HG03060 (cell line): ENCODE results near the gene KDM3B.
A peak's percentile ranks its signal among the peaks of the same experiment; 100 is the strongest.
"Not testable (repeated sequence)": the region's sequence is repeated elsewhere in the genome, so short reads cannot be mapped to it uniquely, and the experiment has no call there.

Experiments
- ATAC-seq: cut with Tn5 transposase; IDR thresholded peaks from one replicate; pipeline ENCODE4 v1.9.1; 2021; ENCODE audit warnings: low read depth, moderate number of reproducible peaks; ENCODE audit not compliant: unreplicated experiment

KDM3B gene, protein sequence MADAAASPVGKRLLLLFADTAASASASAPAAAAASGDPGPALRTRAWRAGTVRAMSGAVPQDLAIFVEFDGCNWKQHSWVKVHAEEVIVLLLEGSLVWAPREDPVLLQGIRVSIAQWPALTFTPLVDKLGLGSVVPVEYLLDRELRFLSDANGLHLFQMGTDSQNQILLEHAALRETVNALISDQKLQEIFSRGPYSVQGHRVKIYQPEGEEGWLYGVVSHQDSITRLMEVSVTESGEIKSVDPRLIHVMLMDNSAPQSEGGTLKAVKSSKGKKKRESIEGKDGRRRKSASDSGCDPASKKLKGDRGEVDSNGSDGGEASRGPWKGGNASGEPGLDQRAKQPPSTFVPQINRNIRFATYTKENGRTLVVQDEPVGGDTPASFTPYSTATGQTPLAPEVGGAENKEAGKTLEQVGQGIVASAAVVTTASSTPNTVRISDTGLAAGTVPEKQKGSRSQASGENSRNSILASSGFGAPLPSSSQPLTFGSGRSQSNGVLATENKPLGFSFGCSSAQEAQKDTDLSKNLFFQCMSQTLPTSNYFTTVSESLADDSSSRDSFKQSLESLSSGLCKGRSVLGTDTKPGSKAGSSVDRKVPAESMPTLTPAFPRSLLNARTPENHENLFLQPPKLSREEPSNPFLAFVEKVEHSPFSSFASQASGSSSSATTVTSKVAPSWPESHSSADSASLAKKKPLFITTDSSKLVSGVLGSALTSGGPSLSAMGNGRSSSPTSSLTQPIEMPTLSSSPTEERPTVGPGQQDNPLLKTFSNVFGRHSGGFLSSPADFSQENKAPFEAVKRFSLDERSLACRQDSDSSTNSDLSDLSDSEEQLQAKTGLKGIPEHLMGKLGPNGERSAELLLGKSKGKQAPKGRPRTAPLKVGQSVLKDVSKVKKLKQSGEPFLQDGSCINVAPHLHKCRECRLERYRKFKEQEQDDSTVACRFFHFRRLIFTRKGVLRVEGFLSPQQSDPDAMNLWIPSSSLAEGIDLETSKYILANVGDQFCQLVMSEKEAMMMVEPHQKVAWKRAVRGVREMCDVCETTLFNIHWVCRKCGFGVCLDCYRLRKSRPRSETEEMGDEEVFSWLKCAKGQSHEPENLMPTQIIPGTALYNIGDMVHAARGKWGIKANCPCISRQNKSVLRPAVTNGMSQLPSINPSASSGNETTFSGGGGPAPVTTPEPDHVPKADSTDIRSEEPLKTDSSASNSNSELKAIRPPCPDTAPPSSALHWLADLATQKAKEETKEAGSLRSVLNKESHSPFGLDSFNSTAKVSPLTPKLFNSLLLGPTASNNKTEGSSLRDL (N-terminal part only)

GRCh38 chr5:138352071-138352721 lies at the start of gene KDM3B:
Gene KDM3B, plus strand, starts transcription at chr5:138352685. Its CDS starts 111 bp downstream, at chr5:138352796.
- ATAC-seq: peak; percentile 34

DNA sequence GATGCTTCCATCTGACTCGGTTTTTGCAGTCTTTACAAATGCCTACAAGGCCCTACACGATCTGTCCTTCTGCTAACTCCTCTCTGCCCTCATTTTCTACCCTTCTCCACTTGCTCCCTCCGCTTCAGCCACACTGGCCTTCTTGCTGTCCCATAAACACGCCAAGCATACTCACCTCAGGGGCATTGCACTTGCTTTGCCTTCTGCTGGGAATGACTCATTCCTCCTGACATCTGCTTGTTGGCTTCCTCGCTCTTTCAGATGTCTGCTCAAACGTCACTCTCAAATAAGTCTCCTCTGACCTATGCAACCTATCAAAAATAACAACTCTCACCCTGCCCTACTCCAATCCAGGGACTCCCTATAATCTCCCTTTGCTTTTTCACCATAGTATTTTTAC lies 49.1 kb upstream of the KDM3B start:
- ATAC-seq: no peak

GRCh38 chr5:138305797-138306196 lies 46.7 kb upstream of the KDM3B start:
- ATAC-seq: no peak

- ATAC-seq: no peak
Observed at GRCh38 chr5:138315751-138316278, 36.7 kb upstream of the KDM3B start.

DNA sequence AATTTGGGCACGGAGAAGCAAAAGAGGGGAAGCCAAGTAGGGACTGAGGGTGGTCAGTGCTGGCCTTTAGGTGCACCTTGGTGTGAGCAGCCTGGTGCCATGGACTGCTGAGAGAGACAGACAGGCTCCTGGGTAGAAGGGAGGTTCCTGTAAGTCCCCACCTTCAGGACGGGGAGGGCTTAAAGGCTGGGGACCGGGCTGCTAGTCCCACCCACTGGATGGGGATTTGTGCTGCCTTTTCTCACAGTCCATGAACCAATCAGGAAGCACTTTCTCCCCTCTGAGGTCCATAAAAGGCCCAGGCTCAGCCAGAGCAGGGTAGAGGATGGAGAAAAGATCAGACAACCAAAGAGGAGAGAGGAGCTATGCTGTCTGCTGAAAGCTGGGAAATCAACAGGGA lies 36.1 kb upstream of the KDM3B start:
- ATAC-seq: no peak

DNA sequence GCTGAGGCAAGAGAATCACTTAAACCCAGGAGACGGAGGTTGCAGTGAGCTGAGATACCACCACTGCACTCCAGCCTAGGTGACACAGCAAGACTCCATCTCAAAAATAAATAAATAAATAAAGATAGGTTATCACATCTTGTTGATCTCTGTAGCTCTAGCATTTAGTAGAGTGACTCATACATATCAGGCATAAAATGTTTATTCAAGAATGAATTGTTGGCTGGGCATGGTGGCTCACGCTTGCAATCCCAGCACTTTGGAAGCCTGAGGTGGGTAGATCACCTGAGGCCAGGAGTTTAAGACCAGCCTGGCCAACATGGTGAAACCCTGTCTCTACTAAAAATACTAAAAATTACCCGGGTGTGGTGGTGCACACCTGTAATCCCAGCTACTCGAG lies 34.3 kb upstream of the KDM3B start:
- not testable (repeated sequence) for ATAC-seq

- ATAC-seq: no peak
Observed at GRCh38 chr5:138330813-138331448, 21.6 kb upstream of the KDM3B start.

DNA sequence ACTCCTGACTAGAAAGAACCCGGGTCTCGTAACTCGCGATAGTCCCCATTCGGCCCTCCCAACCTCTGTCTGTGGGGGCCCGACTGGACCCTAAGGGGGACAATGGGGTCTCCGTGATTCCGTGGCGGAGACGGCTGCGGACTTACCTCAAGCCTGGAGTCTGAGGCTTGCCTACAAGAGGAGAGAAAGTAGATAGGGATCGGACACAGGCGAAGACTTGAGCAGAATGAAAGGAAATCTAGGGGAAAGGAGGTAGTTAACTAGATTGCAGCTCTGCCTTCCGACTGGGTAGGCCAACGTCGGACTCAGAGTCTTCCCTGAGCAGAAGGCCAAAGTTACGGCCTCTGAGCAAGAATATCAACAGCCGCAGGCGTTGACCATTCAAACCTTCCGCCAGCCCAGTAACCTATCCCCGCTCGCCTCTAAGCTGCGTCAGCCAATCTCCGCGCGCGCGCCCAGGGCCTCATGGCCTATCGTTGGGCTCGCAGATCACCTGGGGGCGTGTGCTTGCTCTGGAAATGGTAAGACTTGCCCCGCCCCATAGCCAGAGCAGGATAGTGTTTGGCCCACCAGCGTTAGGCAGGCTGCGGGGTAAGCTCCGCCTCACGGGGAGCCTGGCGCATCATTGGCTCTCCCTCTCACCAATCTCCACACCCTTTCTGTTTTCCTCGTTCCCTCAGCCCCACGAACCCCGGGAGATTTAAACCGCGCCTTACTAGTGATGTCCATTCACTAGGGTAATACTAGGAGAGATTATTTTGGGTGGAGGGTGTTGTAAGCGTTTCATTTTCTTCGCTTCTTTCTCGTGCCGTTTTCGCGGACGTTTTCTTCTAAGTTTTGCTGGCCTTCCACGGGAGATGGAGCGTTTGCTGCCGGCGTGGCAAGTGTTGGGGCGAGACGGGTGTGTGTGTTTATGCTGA lies 20.8 kb upstream of the KDM3B start, which contains the start of gene CDC25C:
TSS of gene CDC25C (minus strand) at position 356 of the 920 bp plus-strand sequence. CDS start 624 bp downstream, outside the sequence.
- ATAC-seq: peak; percentile 96

- ATAC-seq: no peak
Observed at GRCh38 chr5:138334867-138335447, 17.5 kb upstream of the KDM3B start.

DNA sequence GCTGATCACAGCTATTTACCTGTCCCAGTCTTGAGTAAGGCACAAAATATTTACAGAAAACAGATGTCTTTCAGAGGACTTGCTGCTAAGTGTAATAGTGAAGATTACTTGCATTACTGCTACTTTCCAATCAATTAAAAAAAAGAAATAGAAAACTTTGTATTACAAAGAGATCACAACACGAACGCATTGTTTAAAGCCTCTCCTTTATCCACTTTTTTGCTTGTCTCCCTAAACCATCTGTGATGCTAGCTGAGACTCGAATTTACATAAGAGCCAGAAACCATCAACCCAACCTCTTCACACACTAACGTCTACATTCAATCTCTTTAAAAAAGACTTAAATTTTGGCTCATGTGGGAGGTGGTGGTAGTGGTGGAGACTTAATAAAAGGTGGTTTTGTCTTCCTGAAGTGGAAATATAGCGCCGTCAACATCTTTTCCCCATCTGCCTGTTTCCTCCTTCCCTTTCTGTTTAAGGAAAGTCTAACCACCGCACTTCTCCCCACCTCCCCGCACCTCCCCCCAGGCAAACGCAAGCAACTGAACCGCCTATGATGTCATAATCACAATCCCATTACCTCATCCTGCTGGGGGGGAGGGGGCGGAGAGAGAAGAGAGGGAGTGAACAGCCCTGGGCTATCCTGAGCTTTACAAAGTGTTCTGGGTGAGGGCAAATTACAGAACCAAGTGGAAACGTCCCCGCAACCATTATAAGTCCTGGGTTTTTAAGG lies 15.4 kb upstream of the KDM3B start:
- peak; percentile 17 for ATAC-seq

DNA sequence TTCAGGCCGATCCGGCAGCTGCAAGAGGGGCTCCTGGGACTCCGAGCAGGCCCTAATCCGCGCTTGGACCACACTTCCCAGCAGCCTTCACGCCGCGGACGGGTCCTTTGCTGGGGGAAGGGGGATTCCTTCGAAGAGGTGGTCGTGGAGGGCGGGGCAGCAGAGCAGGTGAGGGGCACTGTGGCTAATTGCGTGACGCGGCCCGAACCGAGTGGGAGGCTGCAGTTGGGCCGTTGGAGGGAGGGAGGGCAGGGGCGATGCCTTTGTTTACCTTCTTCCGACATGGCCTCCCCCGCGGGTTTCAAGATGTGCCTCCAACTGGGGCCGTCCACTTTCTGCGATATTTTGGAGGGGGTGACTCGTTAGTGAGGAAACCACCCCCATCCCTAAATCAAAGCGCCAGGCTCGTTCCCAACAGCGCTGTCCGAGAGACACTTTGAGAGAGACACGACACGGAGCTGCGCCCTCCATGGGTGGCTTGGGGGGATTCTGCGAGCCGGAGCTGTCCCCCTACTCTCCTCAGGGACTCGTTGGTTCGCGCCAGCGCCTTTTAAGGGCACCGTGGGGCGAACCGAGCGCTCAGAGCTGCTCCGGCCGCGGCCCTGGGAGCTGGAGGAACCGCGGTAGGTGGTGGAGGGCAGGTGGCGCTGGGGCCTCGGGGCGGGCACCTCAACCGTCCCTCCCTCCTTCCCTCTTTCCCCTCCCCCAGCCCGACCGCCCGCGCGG lies 14.6 kb upstream of the KDM3B start, which contains the start of gene FAM53C:
TSS of gene FAM53C (plus strand) at position 582 of the 726 bp plus-strand sequence. CDS start 3,070 bp downstream, outside the sequence.
- ATAC-seq: peak; percentile 68

GRCh38 chr5:138338411-138339090 lies 13.9 kb upstream of the KDM3B start:
- ATAC-seq: no peak

DNA sequence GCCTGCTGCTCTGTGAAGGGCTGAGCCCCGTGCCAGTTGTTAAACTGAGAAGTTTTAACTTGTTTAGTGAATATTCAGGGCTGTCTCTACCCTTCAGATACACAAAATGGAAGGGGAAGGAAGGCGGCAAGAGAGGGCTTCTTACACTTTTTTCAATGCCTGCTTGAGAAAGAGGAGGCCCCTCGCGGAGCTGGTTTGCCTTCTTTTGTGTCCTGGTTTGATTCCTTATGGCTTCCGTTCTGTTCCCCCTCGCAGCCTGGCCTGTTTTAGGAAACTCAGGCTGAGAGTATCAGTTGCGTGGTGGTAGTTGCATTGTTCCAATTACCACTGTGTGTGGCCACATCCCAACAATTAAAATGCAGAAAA lies 13.4 kb upstream of the KDM3B start:
- ATAC-seq: no peak

- no peak for ATAC-seq
Observed at GRCh38 chr5:138339464-138339863, 13.0 kb upstream of the KDM3B start.

DNA sequence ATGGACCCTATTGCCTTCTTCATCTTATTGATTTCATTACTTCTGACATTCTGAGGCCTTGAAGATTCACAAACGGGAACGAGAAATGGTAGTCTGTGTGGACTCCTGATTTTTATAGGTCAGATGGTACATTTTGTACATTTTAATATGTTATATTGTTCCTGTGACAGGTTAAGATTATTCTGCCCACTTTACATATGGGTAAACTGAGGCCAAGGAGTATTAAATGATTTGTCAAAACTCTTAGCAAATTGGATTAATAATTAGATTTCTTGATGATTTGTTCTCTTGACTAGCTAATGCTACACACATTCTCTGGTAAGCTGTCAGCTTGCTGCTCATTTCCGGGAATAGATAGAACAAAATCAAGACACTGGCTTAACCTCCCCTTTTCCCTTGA lies 12.5 kb upstream of the KDM3B start:
- ATAC-seq: no peak
